Adipose tissue (tissue), 3 donors: Measurements from ENCODE around the gene RRM2. TPM values are rescaled to one million over a fixed set of nuclear protein-coding genes. Genes with fewer than 3 reads are reported as not detected.

Experiments
- H3K27ac ChIP-seq: one replicate; pipeline ENCODE4 v1.5.1; 2013; ENCODE audit warnings: low read depth, low read length
- WGBS, 3 donors: extraction: QIAGEN DNeasy Blood & Tissue Kit; methylation state at CpG; one replicate each; pipeline ENCODE4 v1.1.7; 2013; 5-methylcytosine and 5-hydroxymethylcytosine counted together
- polyA plus RNA-seq, 3 donors: library from polyadenylated mRNA; stranded (reverse); fragments of 200-250 nt; gene quantifications; one replicate each; pipeline ENCODE4 v1.2.3, GENCODE V29; 2013
- donor health status: healthy with polysubstance abuse.
- donor health status: Bipolar disorder and iron deficiency.
- donor health status: healthy.

Gene RRM2
- polyA plus RNA-seq, 3 donors, result 0.45 to 4.8 (median 0.83) TPM

DNA sequence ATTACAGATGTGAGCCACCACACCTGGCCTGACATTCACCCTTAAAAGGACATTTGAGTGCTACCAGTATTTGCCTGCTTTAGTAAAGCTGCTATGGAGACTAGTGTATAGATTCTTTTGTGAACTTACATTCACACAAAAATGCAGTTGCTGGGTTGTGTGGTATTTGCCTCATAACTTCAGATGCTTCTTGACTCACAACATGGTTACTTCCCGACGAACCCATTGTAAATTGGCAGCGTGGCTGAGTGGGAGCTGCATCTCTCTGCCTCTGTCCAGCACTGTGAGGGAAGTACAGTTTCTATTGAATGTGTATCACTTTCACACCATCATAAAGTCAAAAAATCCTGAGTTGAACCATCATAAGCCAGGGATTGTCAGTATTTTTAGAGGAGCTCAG lies 56.9 kb downstream of the RRM2 start:
- WGBS, 3 donors, result 81 to 91% (median 85%) methylated on average over 3 of the region's 3 CpGs
- H3K27ac ChIP-seq, result no peak overlapping the region

DNA sequence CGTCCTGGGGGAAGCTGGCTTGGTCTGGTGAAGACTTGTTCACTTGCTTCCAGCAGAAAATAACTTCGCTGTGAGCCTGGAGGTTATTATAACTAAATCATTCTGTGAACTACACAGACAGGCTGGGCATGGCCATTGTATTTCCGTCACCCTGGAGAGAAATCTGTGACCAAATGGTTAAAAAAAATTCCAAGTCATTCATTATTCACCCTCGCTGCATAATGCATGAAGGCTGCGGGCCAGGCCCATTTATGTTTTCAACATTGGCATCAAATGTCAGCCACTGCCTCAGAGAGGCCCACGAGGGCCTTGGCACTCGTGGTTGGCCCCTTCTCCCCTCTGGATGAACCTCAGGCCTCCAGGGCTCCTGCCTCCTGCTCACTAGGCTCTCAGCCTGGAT lies 57.7 kb downstream of the RRM2 start:
- 84 to 94% (median 88%) methylated on average over 7 of the region's 7 CpGs for WGBS, 3 donors
- H3K27ac ChIP-seq, result no peak overlapping the region

Other genes starting within 250 kb of the RRM2 start
- 1 to 10 TPM in 2 of 3 donors, under 1 TPM in 1; 0.64 to 7.2 (median 2.6) TPM for gene GRHL1, start 171.0 kb upstream of the RRM2 start, polyA plus RNA-seq
- gene KLF11, start 79.2 kb upstream of the RRM2 start, polyA plus RNA-seq, result 10 to 100 TPM; 13.1 to 38.1 (median 15.0) TPM
- 10 to 100 TPM in 1 of 3 donors, 1 to 10 TPM in 1, under 1 TPM in 1; 0.22 to 14.2 (median 2.4) TPM for gene CYS1, start 42.3 kb upstream of the RRM2 start, polyA plus RNA-seq
- gene HPCAL1, start 180.2 kb downstream of the RRM2 start, polyA plus RNA-seq, result 10 to 100 TPM; 30.0 to 44.2 (median 37.2) TPM